A549 treated with CORT108297 at 1 μM for 4 hours (cell line): ENCODE measurements around the gene MPND. TPM values are rescaled to one million over a fixed set of nuclear protein-coding genes. Genes with fewer than 3 reads are reported as not detected.

Source experiments
- total RNA-seq: library from RNA; stranded (reverse); fragments of 200-300 nt; extraction: Qiagen RNA extraction; gene quantifications from 5 replicates; pipeline ENCODE4 v1.2.3, GENCODE V29; 2022

The MPND gene, protein sequence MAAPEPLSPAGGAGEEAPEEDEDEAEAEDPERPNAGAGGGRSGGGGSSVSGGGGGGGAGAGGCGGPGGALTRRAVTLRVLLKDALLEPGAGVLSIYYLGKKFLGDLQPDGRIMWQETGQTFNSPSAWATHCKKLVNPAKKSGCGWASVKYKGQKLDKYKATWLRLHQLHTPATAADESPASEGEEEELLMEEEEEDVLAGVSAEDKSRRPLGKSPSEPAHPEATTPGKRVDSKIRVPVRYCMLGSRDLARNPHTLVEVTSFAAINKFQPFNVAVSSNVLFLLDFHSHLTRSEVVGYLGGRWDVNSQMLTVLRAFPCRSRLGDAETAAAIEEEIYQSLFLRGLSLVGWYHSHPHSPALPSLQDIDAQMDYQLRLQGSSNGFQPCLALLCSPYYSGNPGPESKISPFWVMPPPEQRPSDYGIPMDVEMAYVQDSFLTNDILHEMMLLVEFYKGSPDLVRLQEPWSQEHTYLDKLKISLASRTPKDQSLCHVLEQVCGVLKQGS
- 5.6 to 12.3 TPM (median 11.6 TPM) in 5 replicates for total RNA-seq

DNA sequence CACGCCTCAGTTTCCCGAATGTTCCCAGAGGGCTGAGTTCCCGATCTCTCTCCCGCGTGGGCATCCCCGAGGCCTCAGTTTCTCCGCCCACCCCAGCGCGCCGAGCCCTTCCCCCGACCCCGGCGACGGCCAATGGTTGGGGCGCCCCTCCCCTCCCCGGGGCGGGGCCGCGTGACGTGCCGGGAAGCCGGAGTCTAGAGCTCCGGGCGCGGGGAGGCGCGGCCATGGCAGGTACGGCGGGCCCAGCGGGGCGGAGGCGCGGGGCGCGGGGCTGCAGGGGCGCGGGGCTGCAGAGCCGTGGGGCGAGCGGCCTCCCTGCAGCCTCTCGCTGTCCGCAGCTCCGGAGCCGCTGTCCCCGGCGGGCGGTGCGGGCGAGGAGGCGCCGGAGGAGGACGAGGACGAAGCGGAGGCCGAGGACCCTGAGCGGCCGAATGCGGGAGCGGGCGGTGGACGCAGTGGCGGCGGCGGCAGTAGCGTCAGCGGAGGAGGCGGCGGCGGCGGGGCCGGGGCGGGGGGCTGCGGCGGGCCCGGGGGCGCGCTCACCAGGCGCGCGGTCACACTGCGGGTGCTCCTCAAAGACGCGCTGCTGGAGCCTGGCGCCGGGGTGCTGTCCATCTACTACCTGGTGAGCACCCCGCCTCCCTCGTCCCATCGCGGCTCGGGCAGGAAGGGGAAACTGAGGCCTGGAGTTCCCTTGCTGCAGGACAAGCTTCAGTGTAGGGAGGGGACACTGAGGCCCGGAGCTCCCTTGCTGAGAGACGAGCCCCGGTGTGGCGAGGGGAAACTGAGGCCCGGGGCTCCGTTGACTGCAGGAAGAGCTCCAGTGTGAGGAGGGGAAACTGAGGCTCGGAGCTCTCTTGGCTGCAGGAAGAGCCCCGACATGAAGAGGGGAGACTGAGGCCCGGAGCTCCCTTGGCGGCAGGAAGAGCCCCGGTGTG is at the start of gene MPND:
TSS of gene MPND (plus strand) at position 193 of the 938 bp plus-strand sequence. CDS start at position 225, 32 bp downstream.

DNA sequence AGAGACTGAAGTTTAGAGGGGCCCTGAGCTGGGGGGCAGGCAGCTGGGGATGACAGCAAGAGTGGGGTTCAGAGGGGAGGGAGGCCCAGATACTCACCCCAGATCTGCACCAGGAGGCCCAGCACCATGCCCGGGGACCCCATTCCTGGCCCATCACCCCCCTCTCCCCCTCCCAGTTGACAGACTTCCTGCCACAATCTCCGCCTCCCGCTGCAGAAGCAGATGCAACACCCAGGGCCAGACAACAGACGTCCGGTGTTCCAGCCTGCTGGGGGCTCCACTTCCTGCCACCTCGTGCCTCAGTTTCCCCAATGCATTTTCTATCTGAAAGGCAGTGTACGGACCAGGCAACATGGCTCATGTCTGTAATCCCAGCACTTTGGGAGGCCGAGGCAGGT is 41.1 kb upstream of the MPND start, which contains the start of gene TMIGD2:
TSS of gene TMIGD2 (minus strand) at position 147 of the 398 bp plus-strand sequence. CDS start at position 143, 4 bp downstream.

DNA sequence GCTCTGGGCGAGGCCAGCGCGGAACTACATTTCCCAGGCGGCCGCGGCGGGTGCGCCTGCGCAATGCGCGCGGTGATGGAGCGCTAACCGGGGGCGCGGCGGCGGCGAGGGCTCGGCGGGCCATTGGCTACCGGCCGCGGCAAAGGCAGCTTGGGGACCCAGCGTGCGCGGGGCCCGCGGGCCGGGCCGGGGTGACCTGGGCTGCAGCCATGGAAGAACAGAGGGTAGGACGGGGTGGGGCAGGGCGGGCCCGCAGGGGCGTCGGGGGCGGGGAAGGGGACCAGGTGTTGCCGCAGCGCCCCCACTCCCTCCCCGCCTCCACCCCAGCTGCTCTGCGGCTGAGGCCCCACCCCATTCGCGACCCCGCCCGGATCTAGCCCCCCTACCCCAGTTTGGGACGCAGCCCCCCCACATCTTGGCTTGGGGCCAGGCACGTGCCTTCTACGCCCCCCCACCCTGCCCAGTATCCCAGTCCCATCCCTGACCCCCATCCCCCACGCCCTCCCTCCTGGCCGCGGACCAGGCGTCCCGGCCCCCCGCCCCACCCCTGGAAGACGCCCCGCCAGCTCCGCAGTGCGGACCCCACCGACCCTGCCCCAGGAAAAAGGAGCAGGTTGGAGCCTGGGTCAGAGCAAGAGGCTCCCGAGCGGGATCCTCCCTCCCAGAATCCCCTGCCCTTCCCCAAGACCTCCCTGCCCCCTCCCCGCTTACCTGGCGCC is 38.7 kb upstream of the MPND start, which contains the start of gene FSD1:
TSS of gene FSD1 (plus strand) at position 61 of the 719 bp plus-strand sequence. CDS start at position 210, 149 bp downstream.

DNA sequence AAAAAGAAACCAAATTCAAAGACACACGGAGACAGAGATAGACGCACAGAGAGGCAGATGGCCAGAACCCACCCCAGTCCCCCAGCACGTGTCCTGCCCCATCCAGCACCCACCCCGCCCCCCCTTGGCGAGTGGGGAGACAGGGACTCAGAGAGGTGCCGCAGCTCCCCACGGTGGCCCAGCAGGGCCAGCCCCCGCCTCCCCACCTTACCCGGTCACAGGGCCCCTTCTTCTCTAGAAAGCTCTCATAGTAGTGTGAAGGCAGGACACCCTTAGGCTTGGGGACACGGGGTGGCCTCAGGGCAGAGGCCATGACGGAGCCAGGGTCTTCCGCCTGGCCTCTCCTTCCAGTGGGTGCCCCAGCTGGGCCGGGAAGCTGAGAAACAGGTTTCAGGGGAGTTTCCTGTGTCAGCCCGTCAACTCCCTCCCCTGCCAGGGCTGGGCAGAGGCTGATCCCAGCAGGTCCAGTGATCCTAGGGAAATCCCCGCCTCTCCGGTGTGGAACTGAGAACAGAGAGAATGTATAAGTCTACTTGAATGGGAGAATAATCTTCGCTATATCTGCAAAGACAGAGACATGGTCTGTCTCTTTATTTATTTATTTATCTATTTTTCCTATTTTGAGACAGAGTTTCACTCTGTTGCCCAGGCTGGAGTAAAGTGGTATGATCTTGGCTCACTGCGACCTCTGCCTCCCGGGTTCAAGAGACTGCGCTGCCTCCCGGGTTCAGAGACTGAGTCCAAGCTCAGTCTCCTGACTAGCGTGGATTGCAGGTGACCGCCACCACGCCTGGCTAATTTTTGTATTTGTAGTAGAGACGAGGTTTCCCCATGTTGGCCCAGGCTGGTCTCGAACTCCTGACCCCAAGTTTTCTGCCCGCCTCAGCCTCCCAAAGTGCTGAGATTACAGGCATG is 4.7 kb upstream of the MPND start, which contains the start of gene STAP2:
TSS of gene STAP2 (minus strand) at position 387 of the 915 bp plus-strand sequence. CDS start at position 313, 74 bp downstream.

DNA sequence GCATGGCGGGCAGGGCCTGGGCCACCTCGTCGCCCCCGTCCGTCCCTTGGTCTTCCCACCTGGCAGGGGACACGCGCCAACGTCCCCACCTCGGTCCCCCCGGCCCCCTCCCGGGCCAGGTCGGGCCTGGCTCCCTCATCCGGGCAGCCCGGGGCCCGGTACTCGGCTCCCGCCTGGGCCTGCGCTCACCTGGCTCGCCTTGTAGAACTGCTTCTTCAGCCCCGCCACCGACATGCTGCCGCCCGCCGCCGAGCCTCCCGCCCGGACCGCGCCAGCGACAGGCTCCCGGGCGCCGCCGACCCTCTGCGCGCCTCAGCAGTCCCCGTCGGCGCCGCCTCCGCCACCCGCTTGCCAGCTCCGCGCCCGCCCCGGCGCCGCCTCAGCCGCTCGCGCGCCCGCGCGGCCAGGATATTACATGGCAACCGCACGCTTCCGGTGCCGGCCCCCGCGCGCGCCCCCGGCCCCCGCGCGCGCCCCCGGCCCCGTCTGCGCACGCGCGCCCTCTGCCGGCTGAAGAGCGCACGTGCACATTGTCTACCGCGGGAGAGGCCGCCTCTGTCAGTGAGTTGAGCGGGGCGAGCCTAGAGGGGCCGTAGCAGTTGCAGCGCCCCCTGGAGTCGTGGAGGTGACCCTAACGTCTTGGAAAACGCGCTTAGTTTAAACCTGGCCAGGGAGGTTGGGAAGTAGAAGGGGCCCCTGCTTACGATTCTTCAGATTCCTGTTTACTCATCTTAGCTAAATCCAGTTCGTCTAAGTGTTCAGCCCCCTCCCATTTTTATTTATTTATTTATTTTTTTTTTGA is 57.0 kb downstream of the MPND start, which contains the start of gene SH3GL1:
TSS of gene SH3GL1 (minus strand) at position 413 of the 802 bp plus-strand sequence. CDS start at position 234, 179 bp downstream.

DNA sequence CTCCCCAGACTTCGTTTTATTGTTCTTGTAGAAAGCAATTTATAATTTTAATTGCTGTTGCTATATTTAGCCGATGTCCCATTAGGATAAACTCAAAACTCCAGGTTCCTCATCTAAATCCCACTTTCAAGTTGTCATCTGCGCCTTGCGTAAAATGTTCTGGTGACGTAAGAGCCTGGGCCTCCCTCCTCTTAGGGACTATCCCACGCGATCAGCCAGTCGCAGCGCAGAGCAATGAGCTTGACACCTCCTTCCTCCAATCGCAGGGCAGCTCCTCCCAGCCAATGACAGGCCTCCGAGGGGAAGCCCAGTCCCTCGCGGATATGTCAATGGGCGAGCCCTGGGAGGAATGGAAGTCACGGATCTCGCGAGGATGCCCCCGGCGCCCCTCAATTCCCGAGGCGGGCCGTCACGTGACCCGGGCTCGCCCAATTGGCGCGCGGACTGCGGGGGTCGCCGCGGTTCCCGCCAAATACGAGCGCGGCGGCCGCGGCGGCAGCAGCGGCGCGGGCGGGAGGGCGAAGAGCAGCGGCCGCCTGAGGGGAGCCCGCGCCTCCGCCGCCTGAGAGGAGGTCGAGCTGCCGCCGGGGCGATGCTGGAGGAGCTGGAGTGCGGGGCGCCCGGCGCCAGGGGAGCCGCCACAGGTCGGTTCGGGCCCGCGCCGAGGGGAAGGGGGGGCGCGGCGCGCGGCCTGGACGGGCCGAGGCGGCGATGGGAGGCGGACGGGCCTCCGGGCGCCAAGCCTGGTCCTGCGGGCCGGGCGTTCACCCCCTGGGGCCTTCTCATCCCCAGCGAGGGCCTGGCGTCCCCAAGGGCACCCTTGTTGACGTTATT is 59.0 kb downstream of the MPND start, which contains the start of gene CHAF1A:
TSS of gene CHAF1A (plus strand) at position 470 of the 834 bp plus-strand sequence. CDS start at position 593, 123 bp downstream.

Other genes starting within 250 kb of the MPND start
- 109 to 160 TPM (median 150 TPM) in 5 replicates for gene MAP2K2, start 219.4 kb upstream of the MPND start, total RNA-seq
- 0.05 to 0.20 TPM (median 0.11 TPM) in 5 replicates for gene CREB3L3, start 189.9 kb upstream of the MPND start, total RNA-seq
- 26.9 to 36.6 TPM (median 32.7 TPM) in 5 replicates for gene SIRT6, start 161.0 kb upstream of the MPND start, total RNA-seq
- 0.17 to 0.26 TPM (median 0.21 TPM) in 5 replicates for gene ANKRD24, start 160.9 kb upstream of the MPND start, total RNA-seq
- 2.8 to 5.2 TPM (median 3.2 TPM) in 5 replicates for gene EBI3, start 114.0 kb upstream of the MPND start, total RNA-seq
- gene YJU2, start 96.5 kb upstream of the MPND start, total RNA-seq = 19.9 to 21.8 TPM (median 20.5 TPM) in 5 replicates
- gene SHD, start 64.3 kb upstream of the MPND start, total RNA-seq = 0.13 to 0.19 TPM in 2 of 5 replicates, not detected in the others
- not detected in 5 replicates for gene TMIGD2, start 41.2 kb upstream of the MPND start, total RNA-seq
- gene FSD1, start 39.0 kb upstream of the MPND start, total RNA-seq = 7.2 to 9.2 TPM (median 8.3 TPM) in 5 replicates
- gene STAP2, start 4.7 kb upstream of the MPND start, total RNA-seq = 0.17 TPM in 1 of 5 replicates, not detected in the others
- 44.8 to 63.5 TPM (median 59.7 TPM) in 5 replicates for gene SH3GL1, start 57.0 kb downstream of the MPND start, total RNA-seq
- 20.7 to 25.0 TPM (median 24.0 TPM) in 5 replicates for gene CHAF1A, start 59.1 kb downstream of the MPND start, total RNA-seq
- 34.8 to 65.2 TPM (median 58.0 TPM) in 5 replicates for gene UBXN6, start 114.2 kb downstream of the MPND start, total RNA-seq
- gene HDGFL2, start 128.7 kb downstream of the MPND start, total RNA-seq = 22.8 to 30.9 TPM (median 28.5 TPM) in 5 replicates
- 0.12 to 0.32 TPM (median 0.25 TPM) in 5 replicates for gene PLIN4, start 174.9 kb downstream of the MPND start, total RNA-seq
- 0.10 to 0.34 TPM (median 0.26 TPM) in 3 of 5 replicates, not detected in the others for gene PLIN5, start 191.7 kb downstream of the MPND start, total RNA-seq
- 0.07 to 0.25 TPM (median 0.09 TPM) in 4 of 5 replicates, not detected in the other for gene LRG1, start 196.5 kb downstream of the MPND start, total RNA-seq
- 4.4 to 6.5 TPM (median 6.1 TPM) in 5 replicates for gene SEMA6B, start 216.1 kb downstream of the MPND start, total RNA-seq